Activated T-cell treated with anti-CD3 and anti-CD28 coated beads, Interleukin-2, amount 50 U/mL, for 72 hours (primary cell): ENCODE results near the gene CNEP1R1. TPM values are rescaled to one million over a fixed set of nuclear protein-coding genes. Genes with fewer than 3 reads are reported as not detected.
A peak's percentile ranks its signal among the peaks of the same experiment; 100 is the strongest.

Source experiments
- ATAC-seq, 2 donors: fragments of 150-1000 bp; cut with Tn5 transposase; replicated peaks in 1 of 2; 2 replicates each; pipeline ENCODE4 v1.10.0; 2021; ENCODE audit warnings: moderate library complexity in 2 of 2, mild to moderate bottlenecking in 1 of 2
- DNase-seq, 2 donors: peaks; one replicate each; pipeline ENCODE4 v3.0.0; 2021 to 2022; ENCODE audit warnings: mixed read lengths in 1 of 2
- H3K27ac Mint-ChIP-seq: one replicate; pipeline ENCODE4 v1.8.0; 2022; ENCODE audit warnings: mild to moderate bottlenecking, moderate library complexity, mixed read lengths
- H3K27me3 Mint-ChIP-seq: one replicate; pipeline ENCODE4 v1.8.0; 2022; ENCODE audit warnings: low read depth, mixed read lengths
- H3K36me3 Mint-ChIP-seq, 2 donors: one replicate each; pipeline ENCODE4 v1.8.0; 2022; ENCODE audit warnings: mixed read lengths in 2 of 2, mild to moderate bottlenecking in 1 of 2; ENCODE audit not compliant: insufficient read depth in 2 of 2
- H3K4me1 Mint-ChIP-seq: one replicate; pipeline ENCODE4 v1.8.0; 2022; ENCODE audit warnings: low read depth, mixed read lengths
- H3K4me3 Mint-ChIP-seq, 2 donors: one replicate each; pipeline ENCODE4 v1.8.0; 2022; ENCODE audit warnings: mild to moderate bottlenecking in 2 of 2, mixed read lengths in 2 of 2, moderate library complexity in 2 of 2
- H3K9me3 Mint-ChIP-seq, 2 donors: one replicate each; pipeline ENCODE4 v1.8.0; 2022; ENCODE audit warnings: mixed read lengths in 2 of 2
- total RNA-seq, 2 donors: library from RNA; stranded (reverse); gene quantifications; one replicate each; pipeline ENCODE4 v1.2.3, GENCODE V29; 2022

CNEP1R1 gene
- total RNA-seq, 2 donors from 2014 or later, result 28.6 to 30.8 TPM

GRCh38 chr16:50025537-50025931 is 509 bp downstream of the CNEP1R1 start:
- ATAC-seq (peak; percentile 3 to 6), DNase-seq (peak; percentile 15 to 17)
- Mint-ChIP-seq H3K27me3 (no peaks in the 10 kb centered on the region), H3K27ac (peak overlapping the region; percentile 93), H3K9me3 (no peaks in the 10 kb centered on the region), H3K36me3 (peaks cover 0 to 10% of the 10 kb centered on the region in 2 donors), H3K4me3 (peak overlapping the region; percentile 84 to 96), H3K4me1 (peaks cover 30% of the 10 kb centered on the region)

DNA sequence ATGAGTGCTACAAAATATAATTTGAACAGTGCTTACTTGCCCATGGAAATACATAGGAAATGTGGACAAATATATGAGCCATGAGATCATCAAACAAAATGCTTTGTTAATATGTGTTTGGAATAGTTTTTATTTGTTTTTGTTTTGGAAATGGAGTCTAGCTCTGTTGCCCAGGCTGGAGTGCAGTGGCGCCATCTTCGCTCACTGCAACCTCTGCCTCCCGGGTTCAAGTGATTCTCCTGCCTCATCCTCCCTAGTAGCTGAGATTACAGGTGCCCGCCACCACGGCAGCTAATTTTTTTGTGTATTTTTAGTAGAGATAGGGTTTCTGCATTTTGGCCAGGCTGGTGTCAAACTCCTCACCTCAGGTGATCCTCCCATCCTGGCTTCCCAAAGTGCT is 2.8 kb downstream of the CNEP1R1 start:
- H3K27ac Mint-ChIP-seq, result no peak overlapping the region
- peaks cover 0 to 15% of the 10 kb centered on the region in 2 donors for H3K36me3 Mint-ChIP-seq
- H3K27me3 Mint-ChIP-seq, result no peaks in the 10 kb centered on the region
- ATAC-seq, result no peak
- H3K4me1 Mint-ChIP-seq, result peaks cover 28% of the 10 kb centered on the region
- no peak for DNase-seq
- no peaks in the 10 kb centered on the region for H3K9me3 Mint-ChIP-seq
- H3K4me3 Mint-ChIP-seq, result no peak overlapping the region

- Mint-ChIP-seq H3K27me3 (no peaks in the 10 kb centered on the region), H3K36me3 (peaks cover 0 to 13% of the 10 kb centered on the region in 2 donors), H3K27ac (no peak overlapping the region), H3K4me1 (peaks cover 16% of the 10 kb centered on the region), H3K9me3 (no peaks in the 10 kb centered on the region), H3K4me3 (no peak overlapping the region)
- DNase-seq (no peak), ATAC-seq (no peak)
Measured at GRCh38 chr16:50035468-50035992, 10.5 kb downstream of the CNEP1R1 start.

GRCh38 chr16:50036426-50036825 is 11.4 kb downstream of the CNEP1R1 start:
- peaks cover 12% of the 10 kb centered on the region for H3K4me1 Mint-ChIP-seq
- H3K27ac Mint-ChIP-seq, result no peak overlapping the region
- ATAC-seq (no peak), DNase-seq (no peak)
- H3K27me3 Mint-ChIP-seq, result no peaks in the 10 kb centered on the region
- no peaks in the 10 kb centered on the region for H3K9me3 Mint-ChIP-seq
- H3K36me3 Mint-ChIP-seq, result peaks cover 0 to 13% of the 10 kb centered on the region in 2 donors
- H3K4me3 Mint-ChIP-seq, result no peak overlapping the region

GRCh38 chr16:50037662-50038220 is 12.7 kb downstream of the CNEP1R1 start:
- H3K9me3 Mint-ChIP-seq, result no peaks in the 10 kb centered on the region
- peak overlapping the region; percentile 89 for H3K27ac Mint-ChIP-seq
- H3K4me3 Mint-ChIP-seq, result no peak overlapping the region
- peaks cover 12% of the 10 kb centered on the region for H3K4me1 Mint-ChIP-seq
- H3K36me3 Mint-ChIP-seq, result peaks cover 0 to 8% of the 10 kb centered on the region in 2 donors
- H3K27me3 Mint-ChIP-seq, result peaks cover 2% of the 10 kb centered on the region
- ATAC-seq (no peak), DNase-seq (no peak)

- ATAC-seq (no peak), DNase-seq (no peak)
- peaks cover 12% of the 10 kb centered on the region for H3K4me1 Mint-ChIP-seq
- H3K36me3 Mint-ChIP-seq, result peaks cover 0 to 8% of the 10 kb centered on the region in 2 donors
- peak overlapping the region; percentile 89 for H3K27ac Mint-ChIP-seq
- no peak overlapping the region for H3K4me3 Mint-ChIP-seq
- H3K27me3 Mint-ChIP-seq, result peaks cover 7% of the 10 kb centered on the region
- H3K9me3 Mint-ChIP-seq, result no peaks in the 10 kb centered on the region
Measured at GRCh38 chr16:50038286-50038685, 13.3 kb downstream of the CNEP1R1 start.

GRCh38 chr16:50038756-50039529 is 13.9 kb downstream of the CNEP1R1 start:
- H3K4me3 Mint-ChIP-seq, result no peak overlapping the region
- H3K27ac Mint-ChIP-seq, result no peak overlapping the region
- peaks cover 7% of the 10 kb centered on the region for H3K27me3 Mint-ChIP-seq
- ATAC-seq (no peak), DNase-seq (no peak)
- no peaks in the 10 kb centered on the region for H3K9me3 Mint-ChIP-seq
- peaks cover 12% of the 10 kb centered on the region for H3K4me1 Mint-ChIP-seq
- peaks cover 0 to 8% of the 10 kb centered on the region in 2 donors for H3K36me3 Mint-ChIP-seq

DNA sequence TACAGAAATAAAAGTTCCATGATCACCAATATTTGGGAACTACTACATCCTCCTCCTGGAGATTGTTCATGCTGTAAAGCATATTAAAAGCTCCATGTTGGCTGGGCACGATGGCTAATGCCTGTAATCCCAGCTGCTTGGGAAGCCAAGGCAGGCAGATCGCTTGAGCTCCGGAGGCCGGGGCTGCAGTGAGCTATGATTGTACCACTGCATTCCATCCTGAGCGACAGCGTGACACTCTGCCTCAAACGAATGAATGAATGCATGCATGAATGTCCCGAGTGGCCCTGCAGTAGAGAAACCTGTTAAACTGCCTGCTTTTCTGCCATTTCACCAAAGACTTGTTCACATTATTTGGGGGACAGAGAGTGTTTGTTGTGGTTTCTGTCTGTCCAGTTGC is 15.0 kb downstream of the CNEP1R1 start:
- Mint-ChIP-seq H3K4me1 (peaks cover 12% of the 10 kb centered on the region), H3K9me3 (no peaks in the 10 kb centered on the region), H3K4me3 (no peak overlapping the region), H3K36me3 (peaks cover 0 to 3% of the 10 kb centered on the region in 2 donors), H3K27me3 (peaks cover 7% of the 10 kb centered on the region), H3K27ac (no peak overlapping the region)
- DNase-seq (no peak), ATAC-seq (no peak)

GRCh38 chr16:50040710-50041109 is 15.7 kb downstream of the CNEP1R1 start:
- Mint-ChIP-seq H3K27me3 (peaks cover 7% of the 10 kb centered on the region), H3K4me1 (peaks cover 12% of the 10 kb centered on the region), H3K9me3 (no peaks in the 10 kb centered on the region), H3K36me3 (peaks cover 0 to under 1% of the 10 kb centered on the region in 2 donors), H3K27ac (no peak overlapping the region), H3K4me3 (no peak overlapping the region)
- DNase-seq (no peak), ATAC-seq (no peak)

DNA sequence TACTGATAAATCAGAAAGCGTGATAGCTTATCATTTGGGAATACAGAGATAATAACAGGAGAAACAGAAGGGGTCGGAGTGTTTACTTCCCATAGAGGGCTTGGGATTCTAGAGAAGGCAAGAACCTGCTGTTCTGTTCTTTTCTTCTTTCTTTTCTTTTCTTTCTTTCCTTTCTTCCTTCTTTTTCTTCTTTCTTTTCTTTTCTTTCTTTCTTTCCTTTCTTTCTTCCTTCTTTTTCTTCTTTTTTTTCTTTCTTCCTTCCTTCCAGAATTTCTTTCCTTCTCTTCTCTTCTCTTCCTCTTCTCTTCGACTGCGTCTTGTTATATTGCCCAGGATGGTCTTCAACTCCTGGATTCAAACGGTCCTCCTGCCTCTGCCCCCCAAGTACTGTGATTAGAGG is 18.3 kb downstream of the CNEP1R1 start:
- peaks cover 8% of the 10 kb centered on the region for H3K4me1 Mint-ChIP-seq
- no peak overlapping the region for H3K27ac Mint-ChIP-seq
- DNase-seq (no peak), ATAC-seq (no peak)
- peaks cover 7% of the 10 kb centered on the region for H3K27me3 Mint-ChIP-seq
- no peaks in the 10 kb centered on the region for H3K9me3 Mint-ChIP-seq
- no peak overlapping the region for H3K4me3 Mint-ChIP-seq
- H3K36me3 Mint-ChIP-seq, result no peaks in the 10 kb centered on the region

DNA sequence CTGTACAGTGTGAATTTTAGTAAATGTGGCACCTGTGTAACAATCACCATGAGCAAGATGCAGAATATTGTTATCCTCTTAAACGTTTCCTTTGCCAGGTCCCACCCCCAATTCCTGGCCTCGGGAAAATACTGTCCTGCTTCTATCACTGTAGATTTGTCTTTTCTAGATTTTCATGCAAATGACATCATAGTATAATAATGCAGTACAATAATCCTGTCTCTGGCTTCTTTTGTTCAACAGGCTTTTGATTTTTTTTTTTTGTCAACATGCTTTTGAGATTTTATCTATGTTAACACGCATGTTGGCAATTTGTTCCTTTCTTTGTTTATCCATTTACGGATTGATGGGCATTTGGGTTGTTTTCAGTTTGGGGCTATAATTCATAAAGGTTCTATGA is 20.4 kb downstream of the CNEP1R1 start:
- no peak overlapping the region for H3K27ac Mint-ChIP-seq

DNA sequence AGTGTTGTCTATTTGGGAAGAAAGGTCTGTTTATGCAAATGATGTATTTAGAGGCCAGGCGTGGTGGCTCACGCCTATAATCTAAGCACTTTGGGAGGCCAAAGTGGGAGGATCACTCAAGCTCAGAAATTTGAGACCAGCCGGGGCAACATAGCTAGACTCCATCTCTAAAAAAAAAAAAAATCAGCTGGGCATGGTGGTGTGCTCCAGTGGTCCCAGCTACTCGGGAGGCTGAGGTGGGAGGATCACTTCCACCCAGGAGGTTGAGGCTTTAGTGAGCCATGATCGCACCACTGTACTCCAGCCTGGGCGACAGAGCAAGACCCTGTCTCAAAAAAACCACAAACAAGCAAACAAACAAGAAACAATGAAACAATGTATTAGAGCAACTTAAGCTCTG is 21.8 kb downstream of the CNEP1R1 start:
- Mint-ChIP-seq H3K9me3 (no peaks in the 10 kb centered on the region), H3K4me1 (no peaks in the 10 kb centered on the region), H3K36me3 (no peaks in the 10 kb centered on the region), H3K27me3 (peaks cover 14% of the 10 kb centered on the region), H3K27ac (no peak overlapping the region), H3K4me3 (no peak overlapping the region)
- DNase-seq (no peak), ATAC-seq (no peak)

More for the DNA sequence above, 20.4 kb downstream of the CNEP1R1 start:
- DNase-seq (no peak), ATAC-seq (no peak)
- Mint-ChIP-seq H3K36me3 (no peaks in the 10 kb centered on the region), H3K27me3 (peaks cover 7% of the 10 kb centered on the region), H3K9me3 (no peaks in the 10 kb centered on the region), H3K4me1 (no peaks in the 10 kb centered on the region), H3K4me3 (no peak overlapping the region)

DNA sequence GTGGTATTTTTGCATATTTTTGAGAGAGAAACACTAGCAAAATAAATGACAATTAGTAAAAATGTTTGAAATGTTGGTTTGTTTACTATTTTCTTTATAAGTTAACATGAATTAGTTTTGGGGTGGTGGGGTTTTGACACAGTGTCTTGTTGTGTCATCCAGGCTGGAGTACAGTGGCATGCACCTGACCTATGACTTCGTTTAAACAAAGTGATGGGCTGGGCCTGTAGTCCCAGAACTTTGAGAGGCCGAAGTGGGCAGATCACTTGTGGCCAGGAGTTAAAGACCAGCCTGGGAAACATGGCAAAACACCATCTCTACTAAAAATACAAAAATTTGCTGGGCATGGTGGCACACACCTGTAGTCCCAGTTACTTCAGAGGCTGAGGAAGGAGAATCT is 22.8 kb downstream of the CNEP1R1 start:
- H3K4me3 Mint-ChIP-seq, result no peak overlapping the region
- H3K27me3 Mint-ChIP-seq, result peaks cover 10% of the 10 kb centered on the region
- no peak overlapping the region for H3K27ac Mint-ChIP-seq
- no peaks in the 10 kb centered on the region for H3K9me3 Mint-ChIP-seq
- DNase-seq (no peak), ATAC-seq (no peak)
- H3K4me1 Mint-ChIP-seq, result no peaks in the 10 kb centered on the region
- H3K36me3 Mint-ChIP-seq, result no peaks in the 10 kb centered on the region
